COLO668 (cell line): ENCODE data around the gene ONECUT2.
"Not testable (repeated sequence)": the region's sequence is repeated elsewhere in the genome, so short reads cannot be mapped to it uniquely, and the experiment has no call there.

ENCODE experiments used
- DNase-seq: peaks from one replicate; lab custom pipeline; 2025; ENCODE audit not compliant: unreplicated experiment; lab: John Stamatoyannopoulos, UW

Gene ONECUT2

DNA sequence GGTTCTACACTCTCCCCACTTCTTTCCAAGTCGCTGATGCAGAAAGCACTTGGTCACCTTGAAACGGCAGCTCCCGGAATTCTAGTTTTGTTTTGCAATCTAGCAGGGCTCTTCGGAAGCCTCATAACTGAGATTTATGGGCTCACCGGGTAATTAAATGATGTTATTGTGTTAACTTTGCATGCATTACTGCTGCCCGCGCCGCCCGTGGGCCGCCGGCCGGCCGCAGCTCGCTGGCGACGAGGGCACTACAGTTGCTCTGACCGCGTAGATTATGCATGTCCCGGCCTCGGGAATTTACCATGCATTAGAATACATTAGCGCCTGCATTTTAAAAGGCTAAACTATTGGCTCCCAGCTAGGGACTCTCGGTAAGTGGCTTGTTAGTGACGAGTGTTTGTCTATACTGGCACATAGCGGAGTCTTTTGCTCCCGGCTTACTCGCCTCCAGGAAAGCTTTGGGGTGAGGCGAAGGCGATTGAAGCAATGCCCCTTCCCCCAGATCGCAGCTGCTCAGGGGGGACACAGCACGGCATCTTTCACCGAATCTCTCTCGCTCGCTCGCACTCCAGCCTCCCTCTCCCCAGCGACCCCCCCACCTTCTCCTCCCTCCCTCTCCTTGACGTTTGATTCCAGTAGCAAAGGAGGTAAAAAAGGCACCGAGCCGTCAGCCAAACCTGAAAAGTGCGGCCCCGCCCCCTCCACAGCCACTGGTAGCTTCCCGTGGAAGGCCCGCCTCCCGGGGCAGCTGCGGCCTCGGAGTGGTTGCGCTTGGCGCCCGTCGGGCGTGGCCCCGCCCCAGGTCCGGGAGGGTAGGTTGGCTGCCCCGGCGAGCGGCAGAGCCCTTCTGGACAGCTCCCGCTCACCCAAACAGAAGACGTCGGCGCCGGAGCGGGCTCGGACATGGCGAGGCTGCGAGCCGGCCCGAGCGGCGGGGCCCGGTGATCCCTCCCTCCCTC is at the start of gene ONECUT2:
TSS of gene ONECUT2 (plus strand) at position 839 of the 959 bp plus-strand sequence. CDS start 343 bp downstream, outside the sequence.
- peak; percentile 99 for DNase-seq

DNA sequence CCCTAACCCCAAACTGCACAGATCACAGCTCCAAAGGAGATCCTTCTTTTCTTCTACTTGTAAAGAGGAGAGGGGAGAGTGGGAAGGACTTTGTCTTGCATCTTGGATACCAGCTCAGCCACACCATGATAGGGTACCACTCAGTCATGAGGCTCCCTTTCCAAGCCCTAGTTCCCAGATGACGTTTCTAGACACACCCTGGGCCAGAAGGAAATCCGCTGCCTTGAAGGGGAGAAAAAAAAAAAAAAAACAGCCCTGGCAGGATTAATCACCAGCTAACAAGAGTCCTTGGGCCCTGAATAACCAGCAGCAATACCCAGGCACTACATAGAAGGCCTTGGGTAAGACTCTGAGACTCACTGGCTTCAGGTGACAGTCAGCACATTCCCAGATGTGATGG is 45.9 kb upstream of the ONECUT2 start:
- DNase-seq = no peak

DNA sequence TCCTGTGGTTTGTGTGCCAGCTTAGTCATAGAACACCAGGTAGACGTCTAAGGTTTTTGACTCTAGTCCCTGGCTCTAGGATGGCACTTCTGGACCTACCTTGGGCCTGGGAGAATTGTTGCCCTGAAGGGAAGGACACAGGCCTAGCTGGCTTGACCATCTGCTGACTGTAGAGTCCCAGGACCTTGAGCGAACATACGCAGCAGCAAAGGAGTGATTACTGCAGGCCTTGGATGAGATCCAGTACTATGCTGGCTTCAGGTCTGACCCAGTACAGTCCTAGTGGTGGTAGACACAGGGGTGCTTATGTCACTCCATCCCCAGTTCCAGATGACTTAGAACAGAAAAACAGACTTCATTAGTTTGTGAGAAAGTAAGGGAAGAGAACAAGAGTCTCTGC is 45.1 kb upstream of the ONECUT2 start:
- no peak for DNase-seq

DNA sequence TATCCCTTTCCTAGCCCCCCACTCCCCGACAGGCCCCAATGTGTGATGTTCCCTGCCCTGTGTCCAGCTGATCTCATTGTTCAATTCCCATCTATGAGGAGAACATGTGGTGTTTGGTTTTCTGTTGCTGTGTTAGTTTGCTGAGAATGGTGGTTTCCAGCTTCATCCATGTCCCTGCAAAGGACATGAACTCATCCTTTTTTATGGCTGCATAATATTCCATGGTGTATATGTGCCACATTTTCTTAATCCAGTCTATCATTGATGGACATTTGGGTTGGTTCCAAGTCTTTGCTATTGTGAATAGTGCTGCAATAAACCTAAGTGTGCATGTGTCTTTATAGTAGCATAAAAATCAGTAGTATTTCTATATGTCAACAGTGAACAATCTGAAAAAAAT is 40.4 kb upstream of the ONECUT2 start:
- not testable (repeated sequence) for DNase-seq

DNA sequence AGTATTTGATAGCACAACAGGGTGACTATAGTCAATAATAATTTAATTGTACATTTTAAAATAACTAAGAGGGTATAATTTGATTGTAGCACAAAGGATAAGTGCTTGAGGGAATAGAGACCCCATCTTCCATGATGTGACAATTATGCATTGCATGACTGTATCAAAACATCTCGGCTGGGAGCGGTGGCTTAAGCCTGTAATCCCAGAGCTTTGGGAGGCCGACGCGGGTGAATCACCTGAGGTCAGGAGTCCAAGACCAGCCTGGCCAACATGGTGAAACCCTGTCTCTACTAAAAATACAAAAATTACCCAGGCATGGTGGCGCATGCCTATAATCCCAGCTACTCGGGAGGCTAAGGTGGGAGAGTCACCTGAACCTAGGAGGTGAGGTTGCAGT is 38.3 kb upstream of the ONECUT2 start:
- DNase-seq = not testable (repeated sequence)

DNA sequence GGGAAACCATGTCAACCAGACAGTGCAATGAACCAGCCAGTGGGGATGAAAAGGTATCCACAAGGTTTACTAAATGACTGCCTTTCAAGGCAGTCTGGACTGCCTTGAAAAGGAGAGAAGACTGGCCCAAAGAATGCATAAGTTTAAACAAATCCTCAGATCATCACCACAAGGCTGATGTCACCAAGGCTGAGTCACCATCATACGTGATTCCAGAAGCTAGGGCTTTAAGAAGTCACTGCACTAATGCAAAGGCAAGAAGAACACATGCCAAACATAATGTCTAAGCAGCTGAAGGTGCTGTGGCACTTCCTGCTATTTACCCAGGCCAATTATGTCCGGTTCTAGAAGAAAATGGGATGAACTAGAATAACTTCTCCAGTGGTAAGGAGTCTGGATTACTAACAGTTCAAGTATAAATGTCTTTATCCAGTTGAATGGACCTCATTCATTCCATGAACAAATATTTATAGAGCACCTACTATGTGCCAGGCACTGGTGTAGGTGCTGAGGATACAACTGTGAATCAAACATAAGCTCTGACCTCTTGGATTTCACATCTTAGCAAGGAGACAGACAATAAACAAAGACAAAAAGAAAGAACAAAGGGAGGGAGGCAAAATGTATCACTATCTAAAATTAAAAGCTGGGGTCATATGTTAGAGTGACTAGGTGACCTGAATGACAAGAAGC is 37.6 kb upstream of the ONECUT2 start:
- DNase-seq = no peak

DNA sequence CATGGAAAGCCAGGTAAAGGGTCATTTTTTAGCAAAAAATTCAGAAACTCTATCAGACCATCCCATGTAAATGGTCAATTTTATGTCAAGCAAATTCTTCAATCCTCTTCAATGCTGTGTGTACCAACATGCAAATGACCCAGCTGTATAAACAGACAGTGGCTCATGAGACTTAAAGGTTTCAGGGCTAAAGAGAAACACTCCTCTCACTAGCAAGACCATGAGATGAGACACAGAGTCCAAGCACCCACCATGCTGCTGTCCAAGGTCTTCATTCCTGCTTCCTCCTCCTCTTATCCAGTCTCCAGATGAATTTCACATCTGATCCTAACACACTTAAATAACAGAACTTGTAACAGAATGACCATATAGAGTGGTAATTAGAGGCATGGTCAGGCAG is 30.8 kb upstream of the ONECUT2 start:
- DNase-seq = no peak

DNA sequence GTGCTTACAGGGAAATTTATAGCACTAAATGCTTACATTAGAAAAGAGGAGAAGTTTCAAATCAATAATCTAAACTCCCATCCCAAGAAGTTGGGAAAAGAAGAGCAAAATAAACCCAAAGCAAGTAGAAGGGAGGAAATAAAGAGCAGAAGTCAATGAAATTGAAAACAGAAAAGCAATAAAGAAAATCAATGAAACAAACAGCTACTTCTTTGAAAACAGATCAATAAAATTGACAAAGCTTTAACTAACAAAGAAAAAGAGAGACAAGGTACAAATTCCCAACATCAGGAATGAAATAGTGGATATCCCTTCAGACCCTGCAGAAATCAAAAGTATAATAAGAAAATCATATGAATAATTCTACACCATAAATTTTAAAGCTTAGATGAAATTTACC is 25.5 kb upstream of the ONECUT2 start:
- DNase-seq = no peak

DNA sequence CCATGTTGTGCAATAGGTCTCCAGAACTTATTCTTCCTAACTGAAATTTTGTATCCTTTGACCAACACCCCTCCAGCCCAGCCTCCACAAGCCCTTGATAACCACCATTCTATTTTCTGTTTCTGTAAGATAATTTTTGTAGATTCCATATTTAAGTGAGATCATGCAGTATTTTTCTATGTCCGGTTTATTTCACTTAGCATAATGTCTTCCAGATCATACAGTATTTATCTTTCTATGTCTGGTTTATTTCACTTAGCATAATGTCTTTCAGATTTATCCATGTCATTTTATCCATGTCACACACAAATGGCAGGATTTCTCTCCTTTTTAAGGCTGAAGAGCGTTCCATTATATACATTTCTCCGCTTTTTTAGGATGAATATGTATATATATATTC is 24.4 kb upstream of the ONECUT2 start:
- DNase-seq = no peak

DNA sequence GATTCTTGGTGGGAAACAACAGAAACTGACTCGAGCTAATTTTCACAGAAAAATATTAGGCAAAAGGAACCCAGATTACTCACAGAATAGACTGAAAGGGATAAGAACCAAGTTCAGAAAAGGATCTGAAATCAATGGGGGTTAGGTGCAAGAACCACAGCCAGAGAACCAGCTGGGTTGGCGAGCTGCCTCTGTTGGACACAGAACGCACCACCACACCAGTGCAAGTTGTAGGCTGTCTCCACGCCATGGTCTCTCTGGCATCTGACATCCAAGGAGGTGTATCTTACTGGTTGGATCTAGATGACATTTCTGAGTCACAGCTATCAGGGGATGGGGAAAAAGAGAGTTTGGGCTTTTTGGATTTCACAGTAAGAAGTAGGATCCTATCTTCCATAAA is 18.6 kb upstream of the ONECUT2 start:
- DNase-seq = no peak

DNA sequence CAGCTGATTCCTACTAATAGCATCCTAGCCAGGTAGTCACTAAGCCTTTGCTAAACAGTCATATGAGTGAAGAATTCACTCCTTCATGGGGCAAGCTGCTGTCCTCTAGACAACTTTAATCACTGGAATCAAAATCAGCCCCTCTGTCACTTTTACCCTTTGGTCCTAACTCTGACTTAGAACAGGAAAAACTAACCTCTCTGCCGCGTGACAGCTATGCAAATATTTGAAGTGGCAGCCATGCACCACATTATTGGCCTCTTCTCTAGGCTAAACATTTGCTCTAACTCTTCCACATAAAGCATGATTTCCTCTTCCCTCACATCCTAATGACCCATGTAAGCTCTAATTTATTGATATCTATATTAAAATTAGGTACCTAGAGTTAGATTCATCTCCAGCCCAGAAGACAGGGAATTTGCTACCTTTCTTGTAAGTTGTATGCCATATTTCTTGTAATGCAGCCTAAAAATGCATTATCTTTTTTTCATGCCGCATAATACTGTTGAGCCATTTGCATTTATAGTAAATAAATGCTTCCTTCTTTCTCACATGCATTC is 12.8 kb upstream of the ONECUT2 start:
- peak; percentile 53 for DNase-seq

DNA sequence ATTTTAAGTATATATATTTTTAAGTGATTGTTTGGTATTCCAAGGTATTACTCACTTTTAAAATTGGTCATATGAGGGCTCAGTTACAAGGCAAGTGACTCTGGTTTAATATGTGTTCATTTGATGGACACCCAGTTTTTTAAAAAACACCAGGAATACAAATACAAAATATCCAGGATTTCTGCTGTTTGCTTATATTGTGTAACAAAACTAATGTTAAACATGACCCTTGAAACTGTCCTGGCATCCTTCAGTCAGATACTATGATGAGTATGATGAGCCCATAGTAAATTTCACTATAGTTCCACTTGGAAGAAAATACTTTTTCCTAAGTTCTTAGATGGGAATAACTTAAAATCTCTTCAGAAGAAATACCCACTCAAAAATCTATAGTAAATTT is 11.4 kb upstream of the ONECUT2 start:
- no peak for DNase-seq

DNA sequence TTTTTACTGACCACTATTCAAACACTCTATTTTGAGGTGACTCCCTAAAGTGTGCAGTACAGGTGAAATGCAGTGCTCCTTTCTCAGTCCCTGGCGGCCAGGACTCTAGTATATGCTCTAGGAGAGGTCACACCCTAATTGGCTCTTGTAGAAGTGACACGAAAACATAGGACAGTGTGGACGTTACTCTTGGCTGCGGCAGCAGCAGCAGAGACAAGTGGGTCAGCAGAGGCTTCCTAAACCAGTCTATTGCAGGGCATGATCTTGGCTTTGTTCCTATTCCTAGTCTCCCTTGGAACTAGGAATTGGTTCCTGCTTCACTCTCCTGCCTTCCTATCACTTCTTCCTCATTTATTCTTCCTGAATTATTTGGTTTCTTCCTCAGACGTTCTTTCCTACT is 10.1 kb upstream of the ONECUT2 start:
- no peak for DNase-seq

DNA sequence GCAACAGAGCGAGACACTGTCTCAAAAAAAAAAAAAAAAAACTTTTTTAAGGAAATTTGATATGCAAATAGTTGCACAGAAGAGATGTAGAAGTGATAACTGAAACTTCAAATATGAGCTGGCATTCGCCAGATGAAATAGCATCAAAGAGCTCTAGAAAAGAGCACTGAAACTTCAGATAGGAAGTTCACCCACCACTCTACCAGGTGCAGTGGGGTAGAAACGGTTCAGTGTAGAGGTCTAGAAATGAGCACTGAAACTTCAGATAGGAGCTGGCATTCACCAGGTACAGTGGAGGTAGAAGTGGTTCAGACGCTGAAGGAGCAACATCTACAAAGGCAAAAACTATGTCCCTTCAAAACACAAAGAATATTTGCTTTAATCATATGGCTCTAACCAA is 9.0 kb upstream of the ONECUT2 start:
- no peak for DNase-seq

DNA sequence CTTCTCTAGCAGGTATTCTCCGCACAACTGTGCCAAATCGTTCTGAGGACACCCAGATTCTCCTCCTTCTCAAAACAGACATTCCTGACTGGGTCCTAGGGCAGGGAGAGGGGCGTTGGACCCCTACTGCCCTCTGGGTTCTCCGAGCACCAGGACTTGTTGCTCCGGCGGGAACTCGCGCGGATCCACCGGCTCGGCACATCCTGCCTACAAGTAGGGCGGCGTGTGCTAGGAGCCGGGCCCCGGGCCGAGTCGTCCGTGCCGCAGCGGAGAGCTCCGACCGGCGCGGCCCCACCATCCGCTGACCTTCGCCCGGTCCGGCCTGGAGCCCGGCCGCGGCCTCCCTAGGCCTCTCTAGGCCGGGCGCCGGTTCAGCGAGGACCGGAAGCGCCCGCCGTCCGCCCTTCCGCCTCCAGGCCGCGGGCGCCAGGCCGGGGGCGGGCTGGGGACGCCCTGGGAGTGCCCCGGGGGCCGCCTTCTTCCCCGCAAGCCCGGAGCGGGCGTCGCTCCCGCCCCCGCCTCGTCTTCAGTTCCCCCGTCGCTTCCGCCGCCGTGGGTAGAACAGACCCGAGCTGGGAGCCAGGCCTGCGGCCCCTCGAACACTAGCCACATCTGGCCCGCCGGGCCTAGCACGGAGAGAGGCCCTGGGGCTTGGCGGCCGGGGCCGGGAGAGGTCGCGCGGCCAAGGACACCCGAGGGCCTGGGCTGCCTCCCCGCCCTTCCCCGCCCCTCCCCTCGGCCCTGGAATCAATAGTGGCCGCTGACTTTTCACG is 7.6 kb upstream of the ONECUT2 start:
- DNase-seq = no peak

DNA sequence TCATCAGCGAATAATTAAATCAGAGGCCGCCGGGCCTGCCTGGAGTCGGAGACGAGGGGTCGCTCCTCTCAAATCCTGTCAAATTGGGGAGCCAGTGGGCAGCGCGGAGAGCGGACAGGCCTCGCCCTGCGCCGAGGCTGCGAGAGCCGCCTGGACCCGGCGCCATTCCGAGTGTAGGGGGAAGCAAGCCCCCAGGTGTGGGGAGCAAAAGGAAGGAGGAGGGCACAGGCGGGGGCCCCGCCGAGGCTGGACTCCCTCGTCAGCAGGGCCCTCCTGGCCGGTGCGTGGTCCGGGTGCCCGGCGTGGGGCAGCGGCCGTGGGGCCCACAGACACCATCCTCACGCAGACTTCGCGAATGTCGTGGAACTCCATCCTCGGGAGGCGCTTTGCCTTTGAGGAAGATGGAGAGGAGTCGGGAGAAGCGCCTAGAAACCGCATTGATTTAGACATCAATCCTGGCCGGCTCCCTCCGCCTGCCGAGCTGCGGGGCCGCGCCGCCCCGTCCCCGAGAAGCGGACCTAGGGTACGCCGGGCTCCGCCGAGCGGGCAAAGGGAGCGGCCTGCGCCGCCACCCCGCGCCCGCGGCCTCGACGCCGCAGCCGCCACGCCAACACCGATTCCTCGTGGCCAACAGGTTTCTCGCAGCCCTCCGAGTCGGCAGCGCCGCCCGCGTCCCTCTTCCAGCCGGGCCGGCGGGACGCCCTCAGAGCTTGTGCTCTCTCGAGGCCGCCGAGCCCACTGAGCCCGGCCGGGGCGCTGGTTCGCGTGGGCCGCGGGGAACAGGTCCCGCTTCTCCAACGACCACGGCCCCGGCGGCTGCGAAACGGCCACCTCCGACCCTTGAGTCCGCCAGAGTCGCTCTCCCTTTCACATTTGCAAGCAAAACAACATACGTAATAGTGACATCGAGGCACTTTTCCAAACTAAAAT is 6.7 kb upstream of the ONECUT2 start:
- DNase-seq = no peak

DNA sequence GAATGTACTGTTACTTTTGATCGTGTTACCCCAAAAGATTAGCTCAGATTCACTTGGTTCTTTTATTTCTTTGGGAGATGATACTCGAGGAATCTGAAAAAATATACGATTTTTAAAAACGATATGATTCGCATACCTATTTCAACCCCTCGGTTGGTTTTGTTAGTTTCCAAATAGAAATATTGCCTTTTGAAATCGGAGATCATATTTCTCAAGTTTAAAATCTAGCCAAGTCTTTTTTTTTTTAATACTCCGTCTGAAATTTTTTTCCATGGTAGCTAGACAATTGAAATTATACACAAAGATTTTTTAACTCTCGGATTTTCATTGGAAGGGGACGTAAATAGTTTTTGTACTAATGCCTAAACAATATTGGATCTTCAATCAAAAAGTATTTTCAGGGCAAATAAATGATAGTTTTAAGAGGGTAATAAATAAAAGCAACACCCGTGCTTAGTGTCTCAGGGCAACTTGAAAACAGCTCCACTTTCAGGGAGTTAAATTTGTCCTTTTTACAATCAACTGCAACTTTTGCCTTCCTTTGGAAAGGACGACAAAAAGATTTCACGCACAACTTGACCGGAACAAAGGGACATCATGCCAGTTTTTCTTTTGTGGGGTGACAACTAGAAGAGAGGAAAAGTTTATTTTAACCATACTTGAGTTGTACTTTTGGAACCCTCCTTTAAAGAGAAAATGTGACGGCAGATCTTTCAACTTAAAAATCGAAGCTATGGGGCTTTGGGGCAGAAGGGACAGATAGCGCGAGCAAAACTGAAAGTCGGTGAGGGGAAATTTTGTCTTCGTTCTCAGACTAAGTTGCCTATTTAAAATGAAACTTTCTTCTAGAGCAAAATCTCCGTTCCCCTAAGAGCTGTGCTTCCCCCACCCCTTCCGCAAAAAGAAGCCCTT is 5.8 kb upstream of the ONECUT2 start:
- no peak for DNase-seq

DNA sequence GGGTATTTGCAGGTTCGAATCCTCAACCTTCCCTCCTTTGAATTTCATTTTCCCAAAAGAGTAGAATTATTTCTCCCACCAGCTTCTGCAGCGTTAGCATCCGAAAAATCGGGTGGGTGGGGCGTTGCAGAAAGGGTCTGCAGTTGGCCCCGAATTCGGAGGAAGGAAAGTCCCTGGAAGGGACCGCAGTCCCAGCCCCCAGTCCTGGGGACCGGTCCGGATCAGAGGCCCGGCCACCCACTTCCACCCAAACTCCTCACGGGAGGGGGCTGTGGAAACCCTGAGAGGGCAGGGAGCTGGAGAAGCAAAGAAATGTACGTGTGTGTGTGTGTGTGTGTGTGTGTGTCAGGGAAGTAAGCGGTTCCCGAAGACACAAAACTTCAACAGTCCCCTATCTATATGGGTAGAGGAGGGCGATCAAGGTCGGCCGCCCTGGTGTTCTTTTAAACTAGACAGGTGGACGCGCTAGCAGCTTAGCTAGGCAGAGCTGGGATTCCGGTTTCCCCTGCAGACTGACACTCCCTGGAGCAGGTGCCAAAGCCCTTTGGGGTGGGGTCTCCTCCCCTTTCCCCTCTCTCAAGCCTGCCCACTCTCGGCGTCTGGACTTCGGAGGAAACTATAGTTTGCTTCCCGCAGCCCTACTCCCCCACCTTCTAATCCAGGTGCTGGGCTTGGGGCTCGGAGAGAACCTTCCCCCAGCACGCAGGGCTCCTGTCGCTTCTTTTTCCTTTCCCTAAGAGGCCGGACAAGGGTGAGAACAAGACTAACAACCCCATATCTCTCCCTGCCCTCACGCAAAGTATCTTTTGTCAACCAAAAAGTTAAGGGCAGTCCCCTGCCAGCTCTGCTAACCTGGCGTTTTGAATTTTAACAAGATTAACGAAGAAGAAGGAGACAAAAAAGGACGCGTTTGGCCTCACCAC is 4.8 kb upstream of the ONECUT2 start:
- DNase-seq = no peak
